Right forelimb (tissue), 1 donor: ENCODE results near the gene AKAP13.
"Not testable (repeated sequence)": the region's sequence is repeated elsewhere in the genome, so short reads cannot be mapped to it uniquely, and the experiment has no call there.

Source experiments
- DNase-seq: peaks from one replicate; pipeline ENCODE4 v3.0.0-alpha.2; 2018

The AKAP13 gene

GRCh38 chr15:85453144-85453872, 72.9 kb downstream of the AKAP13 start:
- DNase-seq = no peak

GRCh38 chr15:85454403-85454802, 74.0 kb downstream of the AKAP13 start:
- no peak for DNase-seq

DNA sequence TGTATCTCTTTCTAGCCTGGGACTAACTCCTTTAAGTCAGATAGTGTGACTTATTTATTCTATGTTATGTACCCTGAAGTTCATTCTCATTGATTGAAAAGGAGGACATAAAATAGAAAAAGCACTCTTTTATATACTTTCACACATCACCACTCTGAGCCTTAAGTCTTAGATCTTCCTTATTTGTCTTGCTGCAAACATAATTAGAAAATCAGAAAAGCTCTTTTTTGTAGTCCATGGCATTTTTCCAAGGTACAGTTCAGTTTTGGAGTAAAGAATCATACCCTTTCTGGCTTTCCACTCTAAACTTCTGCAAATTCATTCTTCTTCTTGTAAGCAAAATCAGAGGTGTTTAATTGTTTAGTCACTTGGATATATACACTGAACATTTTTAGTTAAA, 75.5 kb downstream of the AKAP13 start:
- DNase-seq = no peak

DNA sequence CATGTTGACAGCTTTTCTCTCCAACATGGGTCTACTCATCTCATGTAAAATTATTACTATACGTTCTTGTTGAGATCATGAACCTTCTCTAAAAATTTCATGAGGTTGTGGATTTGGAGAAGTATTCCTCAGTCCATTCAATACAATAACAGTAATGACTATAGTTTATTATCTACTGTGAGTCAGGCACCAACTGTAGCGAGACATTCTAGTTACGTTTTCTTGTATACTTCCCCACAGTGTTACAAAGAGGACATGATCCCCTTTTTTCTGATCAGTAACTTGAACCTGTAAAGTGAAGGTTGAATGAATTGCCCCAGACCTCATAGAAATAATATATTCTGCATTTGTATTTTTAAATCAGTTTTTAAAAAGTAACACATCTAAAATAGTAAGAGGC, 76.4 kb downstream of the AKAP13 start:
- DNase-seq = no peak

GRCh38 chr15:85457392-85457968, 77.1 kb downstream of the AKAP13 start:
- no peak for DNase-seq

- DNase-seq = no peak
Observed at GRCh38 chr15:85458764-85459163, 78.4 kb downstream of the AKAP13 start.

DNA sequence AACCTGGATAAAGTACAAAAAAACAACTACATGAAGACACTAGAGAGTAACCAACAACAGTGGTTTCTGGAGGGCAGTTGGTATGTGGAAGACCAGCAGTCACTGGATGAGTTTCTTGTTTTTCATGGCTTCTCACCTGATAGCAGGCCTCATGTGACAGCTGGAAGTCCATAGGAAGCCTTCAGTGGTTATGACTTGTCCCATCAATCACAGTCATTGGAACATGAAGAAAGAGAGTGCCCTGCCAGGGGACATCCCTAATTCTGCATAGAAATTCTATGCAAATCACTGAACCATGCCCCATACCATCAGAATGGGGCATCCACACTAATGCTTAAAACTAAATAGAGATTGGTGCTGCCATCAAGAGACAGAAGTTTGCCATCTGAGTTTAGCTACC, 81.6 kb downstream of the AKAP13 start:
- no peak for DNase-seq

DNA sequence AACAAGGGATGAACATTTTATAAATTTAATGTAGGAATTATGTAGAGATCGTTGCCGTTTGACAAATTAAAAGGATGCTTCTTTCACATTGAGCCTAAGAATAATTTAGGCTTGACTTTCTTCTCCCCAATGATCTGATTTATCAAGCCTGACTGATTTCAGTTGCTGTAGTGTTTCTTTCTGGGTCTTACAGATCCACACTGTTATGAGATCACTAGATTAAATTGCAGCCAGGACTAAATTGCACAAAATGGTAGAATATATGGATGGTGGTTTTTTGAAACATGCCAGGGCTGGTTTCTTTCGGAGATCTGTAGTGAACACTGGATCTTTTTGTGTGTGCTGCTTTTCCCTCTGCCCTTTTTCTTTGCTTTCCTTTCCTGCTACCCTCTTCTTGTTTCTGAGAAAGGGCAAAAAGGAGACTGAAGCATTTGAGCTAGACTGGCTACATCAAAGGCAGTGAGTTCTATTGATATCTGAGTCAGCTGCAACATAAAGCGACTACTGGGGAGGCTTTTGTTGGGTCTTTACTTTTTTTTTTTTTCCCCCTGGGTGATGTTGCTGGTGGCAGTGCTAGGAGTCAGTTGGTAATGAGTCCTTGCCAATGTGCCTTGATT, 83.0 kb downstream of the AKAP13 start:
- DNase-seq = no peak

DNA sequence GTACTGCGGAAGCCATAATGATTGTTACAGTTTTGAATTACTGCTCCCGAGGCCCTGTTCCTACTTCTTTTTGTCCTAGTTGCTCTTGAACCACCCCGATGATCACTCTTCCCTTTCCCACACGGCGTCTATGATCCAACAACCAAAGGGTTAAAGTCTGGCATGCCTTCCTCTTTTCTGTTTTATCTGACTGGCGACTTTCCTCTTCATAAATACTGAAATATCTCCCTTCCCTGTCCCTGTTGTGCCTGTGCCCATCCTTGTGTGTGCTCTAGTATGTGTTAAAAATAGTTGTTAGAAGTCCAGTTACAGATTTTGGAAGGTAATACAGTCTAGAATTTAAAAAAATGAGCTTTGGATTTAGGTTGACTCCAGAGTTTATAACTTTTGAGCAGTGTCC, 83.6 kb downstream of the AKAP13 start:
- no peak for DNase-seq

DNA sequence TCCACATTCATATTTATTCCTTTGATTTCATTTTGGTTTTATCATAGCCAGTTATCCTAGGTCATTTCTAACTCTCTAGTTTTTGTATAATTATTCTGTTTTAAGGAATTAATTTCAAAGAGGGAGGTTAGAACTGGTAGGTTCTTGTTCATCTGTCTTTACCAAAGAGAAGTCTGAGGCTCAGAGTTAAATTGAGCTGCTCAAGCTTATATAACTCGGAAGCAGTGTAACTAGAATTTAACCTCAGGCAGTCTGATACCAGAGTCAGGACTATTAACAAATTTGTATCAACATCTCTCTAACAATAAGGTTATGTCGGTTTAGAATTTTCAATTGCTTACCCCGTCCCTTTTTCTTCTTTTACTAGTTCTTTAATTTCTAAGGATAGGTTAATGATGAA, 84.1 kb downstream of the AKAP13 start:
- DNase-seq = no peak

- no peak for DNase-seq
Observed at GRCh38 chr15:85470563-85471271, 90.3 kb downstream of the AKAP13 start.

- no peak for DNase-seq
Observed at GRCh38 chr15:85472349-85472748, 91.9 kb downstream of the AKAP13 start.

DNA sequence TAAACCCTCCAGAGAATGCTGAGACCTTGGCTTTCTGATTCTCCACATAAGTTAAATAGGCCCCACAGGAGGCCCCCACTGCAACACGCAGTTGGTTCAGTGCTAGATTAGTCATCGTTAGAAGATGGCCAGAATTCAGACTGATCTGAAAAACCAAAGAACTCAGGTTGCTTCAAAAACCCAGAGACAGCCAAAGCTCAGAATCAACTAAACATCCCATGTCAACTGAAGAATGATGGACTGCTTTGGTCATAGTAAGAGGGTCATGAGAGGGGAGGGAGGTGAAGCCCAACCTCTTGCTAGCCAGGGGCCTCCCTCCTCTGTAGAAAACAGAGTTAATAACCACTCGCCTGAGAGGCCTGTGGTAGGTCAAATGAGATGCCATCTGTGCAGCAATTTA, 93.1 kb downstream of the AKAP13 start:
- DNase-seq = no peak

GRCh38 chr15:85474700-85475316, 94.4 kb downstream of the AKAP13 start:
- no peak for DNase-seq

- no peak for DNase-seq
Observed at GRCh38 chr15:85475317-85475701, 94.9 kb downstream of the AKAP13 start.

GRCh38 chr15:85475711-85476110, 95.3 kb downstream of the AKAP13 start:
- DNase-seq = no peak

GRCh38 chr15:85477061-85477460, 96.7 kb downstream of the AKAP13 start:
- no peak for DNase-seq

DNA sequence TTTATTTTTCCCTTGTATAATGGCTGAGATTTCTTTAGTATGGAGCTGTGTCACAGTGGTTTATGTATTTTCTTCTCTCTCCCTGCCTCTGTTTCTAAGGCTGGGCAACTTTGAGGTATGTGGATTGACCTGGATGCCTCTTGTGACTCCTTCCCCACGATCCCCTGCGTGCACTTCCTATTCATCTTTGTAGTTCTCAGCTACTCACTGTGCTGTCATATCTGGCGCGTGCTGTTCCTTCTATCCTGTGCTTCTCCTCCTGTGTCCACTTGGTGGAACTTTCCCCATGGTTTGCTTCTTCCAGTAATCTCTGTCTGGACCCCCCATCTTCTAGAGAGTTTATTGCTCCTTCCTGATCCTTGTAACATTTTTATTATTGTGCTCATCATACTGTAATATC, 97.3 kb downstream of the AKAP13 start:
- no peak for DNase-seq

DNA sequence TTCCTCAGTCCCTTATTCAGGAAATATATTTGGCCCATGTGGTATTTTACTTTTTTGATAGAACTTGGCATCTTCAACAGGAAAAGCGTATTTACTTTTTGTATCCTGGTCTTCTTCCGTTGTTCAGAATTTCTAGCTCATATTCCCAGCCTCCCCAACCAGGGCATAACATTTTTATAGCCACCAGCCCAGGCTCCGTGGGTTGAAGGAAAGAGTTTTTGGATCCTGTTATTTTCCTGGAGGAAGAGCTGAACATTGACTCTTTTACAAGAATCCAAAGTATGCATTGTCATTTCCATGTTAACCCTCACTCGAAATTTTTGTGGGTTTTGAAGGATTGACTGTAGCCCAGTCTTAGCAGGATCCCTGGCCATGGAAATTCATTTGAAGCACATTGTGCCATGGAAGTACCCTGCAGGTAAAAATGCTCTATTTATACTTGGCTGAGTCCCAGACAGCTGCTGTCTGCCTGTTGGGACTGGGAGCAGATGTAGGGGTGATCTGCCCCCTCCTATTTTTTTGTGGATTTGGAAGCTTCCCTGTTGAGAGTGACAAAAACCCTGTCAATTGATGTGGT, 98.8 kb downstream of the AKAP13 start:
- DNase-seq = no peak

GRCh38 chr15:85480923-85481322, 100.5 kb downstream of the AKAP13 start:
- DNase-seq = no peak

DNA sequence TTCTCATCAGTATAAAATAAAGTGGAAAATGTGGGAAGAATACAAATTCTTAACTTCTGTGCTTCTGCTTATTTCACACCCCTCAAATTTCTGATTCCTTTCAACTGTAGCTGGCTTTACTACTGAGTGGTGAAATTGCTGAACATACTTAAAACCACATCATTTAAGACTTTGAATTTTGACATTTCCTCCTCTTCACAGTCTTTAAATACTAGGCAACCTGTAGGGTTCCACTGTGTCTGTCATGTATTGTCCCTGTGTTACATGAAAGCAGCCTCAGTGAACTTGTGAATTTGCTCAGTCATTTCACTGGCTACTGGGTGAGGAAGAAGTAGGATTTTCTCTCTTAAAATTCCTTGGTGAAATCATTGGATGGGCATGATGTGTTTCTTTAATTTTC, 101.1 kb downstream of the AKAP13 start:
- DNase-seq = not testable (repeated sequence)

GRCh38 chr15:85482894-85483293, 102.5 kb downstream of the AKAP13 start:
- DNase-seq = no peak

DNA sequence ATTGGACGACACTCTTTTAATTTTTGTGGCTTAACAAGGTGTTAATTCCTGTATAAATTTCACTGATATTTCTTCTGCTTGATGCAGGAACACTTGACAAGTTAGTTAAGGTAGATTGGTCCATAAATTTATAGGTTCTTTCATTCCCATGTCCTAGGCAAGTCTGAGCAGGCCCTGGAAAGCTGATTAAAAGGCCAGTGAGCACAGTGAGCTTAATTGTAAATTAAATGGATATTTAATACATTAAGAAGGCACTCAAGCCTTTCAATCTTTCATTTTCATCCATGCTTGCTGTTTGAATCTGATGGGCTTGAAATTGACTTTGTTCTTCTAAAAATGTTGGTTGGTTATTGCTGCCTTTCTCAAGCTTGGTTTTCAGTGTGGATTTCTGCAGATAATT, 103.6 kb downstream of the AKAP13 start:
- not testable (repeated sequence) for DNase-seq
